ENCODE data around the gene SFT2D1. TPM values are rescaled to one million over a fixed set of nuclear protein-coding genes. Genes with fewer than 3 reads are reported as not detected.

SFT2D1 gene
- total RNA-seq, 1 donor from 2014 or later = 63.3 TPM

- Mint-ChIP-seq H3K27ac (no peak overlapping the region), H3K36me3 (ENCODE audit: low read depth) (no peaks in the 10 kb centered on the region), H3K9me3 (no peaks in the 10 kb centered on the region), H3K27me3 (ENCODE audit: insufficient read depth) (peaks cover 21% of the 10 kb centered on the region), H3K4me1 (ENCODE audit: low read depth) (peaks cover 6% of the 10 kb centered on the region), H3K4me3 (no peak overlapping the region)
- no peak for DNase-seq (ENCODE audit: low spot score)
- intact Hi-C loops (cut with micrococcal nuclease) = no loop called here
Measured at GRCh38 chr6:166271376-166271765, 71.0 kb downstream of the SFT2D1 start.

- no peak overlapping the region for H3K4me3 Mint-ChIP-seq
- DNase-seq (ENCODE audit: low spot score) = no peak
- peaks cover 20% of the 10 kb centered on the region for H3K27me3 Mint-ChIP-seq (ENCODE audit: insufficient read depth)
- H3K36me3 Mint-ChIP-seq (ENCODE audit: low read depth) = no peaks in the 10 kb centered on the region
- no peak overlapping the region for H3K27ac Mint-ChIP-seq
- intact Hi-C loops (cut with micrococcal nuclease) = no loop called here
- H3K4me1 Mint-ChIP-seq (ENCODE audit: low read depth) = peaks cover 4% of the 10 kb centered on the region
- no peaks in the 10 kb centered on the region for H3K9me3 Mint-ChIP-seq
Measured at GRCh38 chr6:166270706-166271375, 71.5 kb downstream of the SFT2D1 start.

Other genes with a start within 250 kb of the SFT2D1 start
- not detected in 2 replicates for gene TBXT, start 174.7 kb downstream of the SFT2D1 start, total RNA-seq
- not detected in 2 replicates for gene PRR18, start 34.2 kb downstream of the SFT2D1 start, total RNA-seq
- gene MPC1, start 40.4 kb upstream of the SFT2D1 start, total RNA-seq = 17.3 and 19.1 TPM in 2 replicates
- 0.29 and 0.42 TPM in 2 replicates for gene RAMACL, start 244.1 kb upstream of the SFT2D1 start, total RNA-seq